HCT116 (cell line): ENCODE data around the gene GALNT2. TPM values are rescaled to one million over a fixed set of nuclear protein-coding genes. Genes with fewer than 3 reads are reported as not detected.

Experiments
- ATAC-seq: fragments of 200-7000 bp; cut with Tn5 transposase; 2 replicates; pipeline ENCODE4 v1.9.1; 2020; ENCODE audit warnings: mild to moderate bottlenecking, moderate library complexity
- BruUV-seq: library from RNA; stranded (reverse); fragments of 400-500 nt; replicated peaks from 2 replicates; lab custom pipeline; 2021; lab: Mats Ljungman, UMichigan
- CTCF ChIA-PET: fragments of 300-600 bp; sonication (Branson Sonifier 250); formaldehyde crosslinking; loops from one replicate; lab custom pipeline; 2021; ENCODE audit warnings: antibody characterized with exemption; lab: Charles Lee
- POLR2A ChIA-PET: fragments of 300-600, 350-600 bp; sonication (Branson Sonifier 250); formaldehyde crosslinking; loops from one replicate; lab custom pipeline; 2021; ENCODE audit warnings: antibody characterized with exemption; lab: Charles Lee
- RAD21 ChIA-PET, 2 experiments: fragments of 300-600 bp; sonication (Branson Sonifier 250); formaldehyde crosslinking; loops; one replicate each; lab custom pipeline; 2023; ENCODE audit warnings: low total read pairs in 2 of 2; ENCODE audit not compliant: uncharacterized antibody in 2 of 2, unreplicated experiment in 2 of 2, low non-redundant PET in 1 of 2; lab: Charles Lee
- DNase-seq: peaks from one replicate; pipeline ENCODE4 v3.0.0-alpha.2; 2010; ENCODE audit warnings: low read depth, low spot score
- H2AFZ ChIP-seq: fragments of 200-600 bp; shearing (Covaris generic), sonication (generic); 2 replicates; pipeline ENCODE4 v1.6.1; 2017; ENCODE audit warnings: low read depth, mixed run types, mixed read lengths, antibody characterized with exemption, low read length; ENCODE audit not compliant: poor library complexity, severe bottlenecking
- H3K27ac ChIP-seq: 2 replicates; pipeline ENCODE4 v1.5.1; 2012; ENCODE audit warnings: low read depth, low read length
- H3K27me3 ChIP-seq: fragments of 200-600 bp; sonication (generic); 2 replicates; pipeline ENCODE4 v1.6.1; 2016; ENCODE audit warnings: mixed run types, low read length, mixed read lengths; ENCODE audit not compliant: insufficient read depth
- H3K36me3 ChIP-seq, 2 experiments: fragments of 200-500 bp in 1 of 2; fragments of 200-600 bp in 1 of 2; sonication (Bioruptor generic) in 1 of 2; sonication (generic) in 1 of 2; 2 replicates each; pipeline versions ENCODE4 v1.5.1 to v1.6.1; 2014 to 2016; ENCODE audit warnings: low read length in 2 of 2, inconsistent platforms in 1 of 2, mixed read lengths in 1 of 2, mixed run types in 1 of 2; ENCODE audit not compliant: insufficient read depth in 2 of 2, control insufficient read depth in 1 of 2
- H3K4me1 ChIP-seq, 2 experiments: fragments of 200-600 bp in 1 of 2; sonication (generic) in 1 of 2; 2 replicates each; pipeline versions ENCODE4 v1.5.1 to v1.6.1; 2012 to 2017; ENCODE audit warnings: low read length in 2 of 2, inconsistent platforms in 1 of 2, mild to moderate bottlenecking in 1 of 2, mixed read lengths in 1 of 2, mixed run types in 1 of 2, moderate library complexity in 1 of 2; ENCODE audit not compliant: insufficient read depth in 2 of 2, control insufficient read depth in 1 of 2
- H3K4me2 ChIP-seq: fragments of 200-600 bp; sonication (generic); 2 replicates; pipeline ENCODE4 v1.6.1; 2017; ENCODE audit warnings: mixed run types, low read length, mixed read lengths
- H3K4me3 ChIP-seq, 2 experiments: fragments of 200-600 bp in 1 of 2; sonication (generic) in 1 of 2; replicated peaks in 1 of 2; 2 replicates each; pipeline ENCODE4 v1.5.1; 2011 to 2016; ENCODE audit warnings: low read length in 2 of 2, control low read depth in 1 of 2, low read depth in 1 of 2, mild to moderate bottlenecking in 1 of 2, mixed read lengths in 1 of 2, mixed run types in 1 of 2
- H3K79me2 ChIP-seq: fragments of 200-600 bp; sonication (generic); 2 replicates; pipeline ENCODE4 v1.6.1; 2017; ENCODE audit warnings: mild to moderate bottlenecking, mixed run types, low read length, moderate library complexity, mixed read lengths; ENCODE audit not compliant: insufficient read depth
- H3K9ac ChIP-seq: fragments of 200-600 bp; sonication (generic); 2 replicates; pipeline ENCODE4 v1.6.1; 2016; ENCODE audit warnings: low read length, mixed read lengths
- H3K9me2 ChIP-seq: fragments of 200-600 bp; sonication (generic), shearing (Covaris generic); 2 replicates; pipeline ENCODE4 v1.6.1; 2017; ENCODE audit warnings: mixed run types, mild to moderate bottlenecking, moderate library complexity; ENCODE audit not compliant: insufficient read depth
- H3K9me3 ChIP-seq, 2 experiments: fragments of 200-500 bp in 1 of 2; fragments of 200-600 bp in 1 of 2; sonication (Bioruptor generic) in 1 of 2; sonication (generic) in 1 of 2; 2 replicates each; pipeline ENCODE4 v1.6.1; 2014 to 2017; ENCODE audit warnings: low read length in 2 of 2, mixed read lengths in 2 of 2, inconsistent platforms in 1 of 2, low read depth in 1 of 2, mild to moderate bottlenecking in 1 of 2, mixed run types in 1 of 2, moderate library complexity in 1 of 2; ENCODE audit not compliant: control insufficient read depth in 1 of 2, insufficient read depth in 1 of 2
- H4K20me1 ChIP-seq: fragments of 200-600 bp; sonication (generic), shearing (Covaris generic); 2 replicates; pipeline ENCODE4 v1.6.1; 2017; ENCODE audit warnings: mixed run types, mild to moderate bottlenecking, moderate library complexity; ENCODE audit not compliant: insufficient read depth
- CBX3 ChIP-seq: IDR thresholded peaks from 2 replicates; pipeline ENCODE4 v1.6.1; 2012; ENCODE audit warnings: low read depth
- CTCF ChIP-seq, 3 experiments: fragments of 200-600 bp in 1 of 3; sonication (generic) in 1 of 3; IDR thresholded peaks in 2 of 3; conservative IDR thresholded peaks in 1 of 3; 2 replicates each; pipeline ENCODE4 v1.5.1; 2012 to 2017; ENCODE audit warnings: low read depth in 2 of 3, low read length in 2 of 3, antibody characterized with exemption in 1 of 3, borderline replicate concordance in 1 of 3, control low read depth in 1 of 3, mild to moderate bottlenecking in 1 of 3, mixed read lengths in 1 of 3, mixed run types in 1 of 3, moderate library complexity in 1 of 3; ENCODE audit not compliant: insufficient read depth in 1 of 3
- EGR1 ChIP-seq: IDR thresholded peaks from 2 replicates; pipeline ENCODE4 v1.6.1; 2012; ENCODE audit warnings: low read depth
- ELF1 ChIP-seq: IDR thresholded peaks from 2 replicates; pipeline ENCODE4 v1.6.1; 2012; ENCODE audit warnings: low read depth, borderline replicate concordance
- EZH2 ChIP-seq: fragments of 200-600 bp; sonication (generic); IDR thresholded peaks from 2 replicates; pipeline ENCODE4 v1.6.1; 2017; ENCODE audit warnings: antibody characterized with exemption, mixed run types
- EZH2phosphoT487 ChIP-seq: fragments of 200-600 bp; IDR thresholded peaks from 2 replicates; pipeline ENCODE4 v1.6.1; 2018; ENCODE audit warnings: antibody characterized with exemption, borderline replicate concordance
- FOSL1 ChIP-seq: IDR thresholded peaks from 2 replicates; pipeline ENCODE4 v1.6.1; 2012; ENCODE audit warnings: low read depth
- JUND ChIP-seq: IDR thresholded peaks from 2 replicates; pipeline ENCODE4 v1.6.1; 2012
- MAX ChIP-seq: IDR thresholded peaks from 2 replicates; pipeline ENCODE4 v1.6.1; 2012
- POLR2A ChIP-seq: IDR thresholded peaks from 2 replicates; pipeline ENCODE4 v1.7.0; 2011; ENCODE audit warnings: borderline replicate concordance; ENCODE audit not compliant: insufficient read depth, insufficient read length; ENCODE audit errors: extremely low read depth
- POLR2AphosphoS5 ChIP-seq: IDR thresholded peaks from 2 replicates; pipeline ENCODE4 v1.6.1; 2011; ENCODE audit warnings: mild to moderate bottlenecking, low read depth, low read length, moderate library complexity
- RAD21 ChIP-seq: IDR thresholded peaks from 2 replicates; pipeline ENCODE4 v1.6.1; 2012; ENCODE audit warnings: low read depth, mild to moderate bottlenecking
- SIN3A ChIP-seq: IDR thresholded peaks from 2 replicates; pipeline ENCODE4 v1.6.1; 2012; ENCODE audit warnings: low read depth
- SP1 ChIP-seq: IDR thresholded peaks from 2 replicates; pipeline ENCODE4 v1.6.1; 2012; ENCODE audit warnings: low read depth
- SRF ChIP-seq: IDR thresholded peaks from 2 replicates; pipeline ENCODE4 v1.6.1; 2012; ENCODE audit warnings: low read depth
- TCF7L2 ChIP-seq: IDR thresholded peaks from 2 replicates; pipeline ENCODE4 v1.7.0; 2011; ENCODE audit warnings: borderline replicate concordance, inconsistent platforms; ENCODE audit not compliant: insufficient read depth, insufficient read length; ENCODE audit errors: extremely low read depth
- ZNF274 ChIP-seq: fragments of 200-500 bp; sonication (Bioruptor generic); IDR thresholded peaks from 2 replicates; pipeline ENCODE4 v1.6.1; 2014; ENCODE audit warnings: mild to moderate bottlenecking, low read depth, low read length, inconsistent platforms
- intact Hi-C: fragments of 100-400 bp; cut with micrococcal nuclease; formaldehyde crosslinking; loops from 2 replicates; pipeline ENCODE4 v1.10.0; 2022
- total RNA-seq: library from RNA; stranded (reverse); gene quantifications from one replicate; pipeline ENCODE4 v1.2.1, GENCODE V29; 2021; ENCODE audit not compliant: unreplicated experiment

GALNT2 gene
- total RNA-seq, 1 experiment from 2014 or later: 40.8 TPM

- no TSS peak for BruUV-seq
- POLR2A ChIA-PET: no interaction called here
These were observed 149.9 kb downstream of the GALNT2 start for GRCh38 chr1:230216896-230217295.

More at GRCh38 chr1:230216896-230217295, 149.9 kb downstream of the GALNT2 start:
- H3K27ac ChIP-seq: no peak overlapping the region
- intact Hi-C loops: no loop called here
- CTCF ChIA-PET: no interaction called here
- H3K4me3 ChIP-seq: no peak overlapping the region
- RAD21 ChIA-PET: no interaction called here
- H3K4me2 ChIP-seq: no peak overlapping the region
- DNase-seq: no peak
- no peak overlapping the region for H3K9ac ChIP-seq
- no peaks in the 10 kb centered on the region for H3K27me3 ChIP-seq
- no peaks in the 10 kb centered on the region for H4K20me1 ChIP-seq
- ATAC-seq: no peak
- no peaks in the 10 kb centered on the region for H3K9me2 ChIP-seq
- H3K36me3 ChIP-seq: no peaks in the 10 kb centered on the region
- H3K79me2 ChIP-seq: no peaks in the 10 kb centered on the region
- H2AFZ ChIP-seq: no peak overlapping the region
- TF ChIP-seq FOSL1 (no peak), POLR2AphosphoS5 (no peak), MAX (no peak), EZH2 (no peak), SRF (no peak), CBX3 (no peak), CTCF (IDR thresholded peaks at IDR 0.05 in 2 of 3, conservative IDR thresholded peaks at IDR 0.05 in 1 of 3; ENCODE audit: borderline replicate concordance in 1 of 3, insufficient read depth in 1 of 3, low read depth in 2 of 3, low read length in 2 of 3) (no peak), SP1 (no peak), ELF1 (no peak), ZNF274 (no peak), POLR2A (no peak), SIN3A (no peak), TCF7L2 (no peak), EZH2phosphoT487 (no peak), EGR1 (no peak), JUND (no peak), RAD21 (no peak)
- H3K4me1 ChIP-seq: no peaks in the 10 kb centered on the region
- no peaks in the 10 kb centered on the region for H3K9me3 ChIP-seq
